Measurements from ENCODE around the gene SORCS2. TPM values are rescaled to one million over a fixed set of nuclear protein-coding genes. Genes with fewer than 3 reads are reported as not detected.

The SORCS2 gene
- total RNA-seq, 1 donor from 2014 or later: 3.1 TPM

DNA sequence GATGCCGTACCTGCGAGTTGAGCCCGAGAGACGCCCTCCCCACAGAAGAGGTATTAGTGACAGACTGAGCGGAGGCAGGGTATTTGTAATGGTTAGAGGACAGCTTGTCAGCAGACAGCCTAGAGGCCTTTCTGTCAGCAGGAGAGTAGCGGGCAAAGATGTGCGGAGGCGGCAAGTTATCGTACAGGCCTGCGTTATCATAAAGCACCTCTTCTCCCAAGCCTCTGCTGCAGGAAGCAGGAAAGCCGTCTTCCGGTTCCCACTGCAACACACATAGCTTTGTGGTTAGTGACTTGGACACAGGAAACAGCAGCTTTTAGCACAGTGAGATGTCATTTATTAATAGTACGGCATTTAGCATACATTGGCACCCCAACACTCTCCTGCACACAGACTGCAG, 589.0 kb downstream of the SORCS2 start:
- Histone ChIP-seq H3K4me3 (ENCODE audit: low read length in 3 of 3) (no peak overlapping the region), H3K27ac (ENCODE audit: low read depth, low read length) (no peak overlapping the region), H3K4me1 (ENCODE audit: control insufficient read depth in 3 of 3, insufficient read depth in 3 of 3, low read length in 3 of 3) (peaks cover 10 to 17% (median 13%) of the 10 kb centered on the region in 3 donors), H3K9me3 (ENCODE audit: control insufficient read depth in 3 of 3, low read length in 3 of 3) (no peaks in the 10 kb centered on the region), H3K27me3 (ENCODE audit: control insufficient read depth in 3 of 3, insufficient read depth in 3 of 3, low read length in 3 of 3) (no peaks in the 10 kb centered on the region), H3K36me3 (ENCODE audit: control insufficient read depth in 3 of 3, insufficient read depth in 3 of 3, low read length in 3 of 3) (peaks cover 0 to 30% (median 17%) of the 10 kb centered on the region in 3 donors), H3K9ac (ENCODE audit: low read depth in 1 of 3, low read length in 3 of 3) (no peak overlapping the region)

DNA sequence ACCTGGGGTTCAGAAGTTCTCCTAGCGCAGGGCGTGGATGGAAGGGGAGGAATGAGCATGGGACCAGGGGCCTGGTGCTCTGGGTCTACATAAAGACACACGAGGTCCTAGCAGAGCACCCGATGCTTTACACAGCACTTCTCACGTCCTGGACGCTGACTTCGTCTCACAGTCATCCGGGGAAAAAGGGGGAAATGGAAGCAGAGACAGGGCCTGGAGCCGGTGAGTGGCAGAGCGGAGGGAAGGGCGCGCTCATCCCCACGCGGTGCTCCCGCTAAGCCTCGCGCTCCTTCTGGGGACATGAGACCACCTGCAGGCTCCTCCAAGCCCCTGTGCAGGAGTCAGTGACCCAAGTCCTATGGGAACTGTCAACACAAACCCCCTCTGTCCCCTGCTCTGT, 589.7 kb downstream of the SORCS2 start:
- no peak overlapping the region for H3K9ac ChIP-seq (ENCODE audit: low read depth in 1 of 3, low read length in 3 of 3)
- H3K27me3 ChIP-seq (ENCODE audit: control insufficient read depth in 3 of 3, insufficient read depth in 3 of 3, low read length in 3 of 3): no peaks in the 10 kb centered on the region
- H3K36me3 ChIP-seq (ENCODE audit: control insufficient read depth in 3 of 3, insufficient read depth in 3 of 3, low read length in 3 of 3): peaks cover 0 to 28% (median 16%) of the 10 kb centered on the region in 3 donors
- peaks cover 10 to 17% (median 13%) of the 10 kb centered on the region in 3 donors for H3K4me1 ChIP-seq (ENCODE audit: control insufficient read depth in 3 of 3, insufficient read depth in 3 of 3, low read length in 3 of 3)
- H3K4me3 ChIP-seq (ENCODE audit: low read length in 3 of 3): no peak overlapping the region
- H3K27ac ChIP-seq (ENCODE audit: low read depth, low read length): no peak overlapping the region
- no peaks in the 10 kb centered on the region for H3K9me3 ChIP-seq (ENCODE audit: control insufficient read depth in 3 of 3, low read length in 3 of 3)

DNA sequence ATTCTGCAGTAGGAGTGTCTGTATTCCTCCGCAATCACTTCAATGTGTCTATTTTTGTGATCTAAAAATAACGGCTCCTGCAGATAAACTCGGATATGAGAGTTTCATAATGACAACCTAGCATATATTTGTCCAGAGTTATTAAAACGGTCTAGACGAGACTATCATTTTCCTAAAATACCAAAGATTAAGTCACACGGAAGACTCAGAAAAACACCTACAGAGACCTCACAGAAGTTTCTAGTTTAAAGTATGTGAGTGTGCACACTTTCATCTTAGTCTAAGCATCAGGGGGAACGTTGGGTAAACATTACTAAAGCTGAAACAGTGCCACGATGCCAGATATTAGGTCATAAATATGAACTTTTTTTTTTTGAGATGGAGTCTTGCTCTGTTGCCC, 590.4 kb downstream of the SORCS2 start:
- no peaks in the 10 kb centered on the region for H3K9me3 ChIP-seq (ENCODE audit: control insufficient read depth in 3 of 3, low read length in 3 of 3)
- H3K27ac ChIP-seq (ENCODE audit: low read depth, low read length): no peak overlapping the region
- H3K36me3 ChIP-seq (ENCODE audit: control insufficient read depth in 3 of 3, insufficient read depth in 3 of 3, low read length in 3 of 3): peaks cover 0 to 20% (median 8%) of the 10 kb centered on the region in 3 donors
- H3K4me3 ChIP-seq (ENCODE audit: low read length in 3 of 3): no peak overlapping the region
- H3K4me1 ChIP-seq (ENCODE audit: control insufficient read depth in 3 of 3, insufficient read depth in 3 of 3, low read length in 3 of 3): peaks cover 10 to 17% (median 13%) of the 10 kb centered on the region in 3 donors
- H3K27me3 ChIP-seq (ENCODE audit: control insufficient read depth in 3 of 3, insufficient read depth in 3 of 3, low read length in 3 of 3): no peaks in the 10 kb centered on the region
- no peak overlapping the region for H3K9ac ChIP-seq (ENCODE audit: low read depth in 1 of 3, low read length in 3 of 3)

DNA sequence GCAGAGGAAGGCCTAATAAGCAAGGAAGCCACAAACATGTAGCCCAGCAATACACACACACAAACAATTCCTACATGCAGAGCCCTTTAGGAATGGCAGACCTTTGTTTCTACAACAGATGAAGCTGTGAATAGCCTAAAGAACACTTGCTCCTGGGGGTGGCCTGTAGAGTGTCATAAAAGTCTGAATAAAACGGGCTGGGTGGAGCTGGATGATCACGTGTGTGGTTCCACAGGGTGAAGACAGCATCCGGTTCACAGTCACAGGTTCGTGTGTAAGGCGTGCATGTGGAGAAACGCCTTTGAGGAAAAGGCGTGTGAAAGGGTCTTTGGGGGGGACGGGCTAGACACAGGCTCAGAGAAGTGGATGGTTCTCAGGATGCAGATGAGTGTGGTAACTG, 591.2 kb downstream of the SORCS2 start:
- Histone ChIP-seq H3K9ac (ENCODE audit: low read depth in 1 of 3, low read length in 3 of 3) (no peak overlapping the region), H3K27ac (ENCODE audit: low read depth, low read length) (no peak overlapping the region), H3K36me3 (ENCODE audit: control insufficient read depth in 3 of 3, insufficient read depth in 3 of 3, low read length in 3 of 3) (peaks cover 0 to 13% (median 2%) of the 10 kb centered on the region in 3 donors), H3K4me3 (ENCODE audit: low read length in 3 of 3) (no peak overlapping the region), H3K4me1 (ENCODE audit: control insufficient read depth in 3 of 3, insufficient read depth in 3 of 3, low read length in 3 of 3) (peaks cover 11 to 17% (median 13%) of the 10 kb centered on the region in 3 donors), H3K27me3 (ENCODE audit: control insufficient read depth in 3 of 3, insufficient read depth in 3 of 3, low read length in 3 of 3) (no peaks in the 10 kb centered on the region), H3K9me3 (ENCODE audit: control insufficient read depth in 3 of 3, low read length in 3 of 3) (no peaks in the 10 kb centered on the region)

DNA sequence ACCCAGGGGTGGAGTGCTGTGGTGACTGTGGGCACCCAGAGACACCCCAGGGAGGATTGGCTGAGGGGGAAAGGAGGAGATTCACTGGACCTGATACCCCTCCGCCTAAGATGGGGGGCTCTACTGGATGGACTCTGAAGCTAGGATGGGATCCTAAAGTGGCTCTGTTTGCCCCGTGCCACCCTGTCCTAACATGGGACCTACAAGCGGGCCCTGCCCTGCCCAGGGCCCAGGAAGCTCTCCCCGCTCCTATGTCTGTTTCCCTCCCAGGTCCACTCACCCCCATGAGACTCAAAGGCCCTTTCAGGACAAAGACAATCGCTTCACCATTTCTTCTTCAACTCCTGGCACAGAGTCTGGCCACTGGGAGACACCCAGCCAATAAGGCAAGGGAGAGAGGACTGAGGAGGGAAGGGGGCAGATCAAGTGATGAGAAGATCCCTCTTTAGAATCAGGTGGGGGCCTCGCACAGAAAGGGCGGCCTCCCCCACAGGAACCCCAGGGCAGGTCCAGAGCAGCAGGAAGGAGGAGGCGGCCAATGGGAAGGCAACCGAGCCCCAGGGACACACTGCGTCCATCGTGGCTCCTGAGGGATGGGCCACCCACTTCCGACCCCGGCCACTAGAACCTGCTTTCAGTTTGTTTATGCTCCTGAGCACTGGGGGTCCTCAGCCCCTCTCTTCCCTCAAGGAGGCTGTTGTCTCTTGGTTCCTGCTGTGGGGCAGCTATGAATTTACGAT, 592.0 kb downstream of the SORCS2 start:
- no peaks in the 10 kb centered on the region for H3K9me3 ChIP-seq (ENCODE audit: control insufficient read depth in 3 of 3, low read length in 3 of 3)
- peaks cover 16 to 20% (median 19%) of the 10 kb centered on the region in 3 donors for H3K4me1 ChIP-seq (ENCODE audit: control insufficient read depth in 3 of 3, insufficient read depth in 3 of 3, low read length in 3 of 3)
- H3K36me3 ChIP-seq (ENCODE audit: control insufficient read depth in 3 of 3, insufficient read depth in 3 of 3, low read length in 3 of 3): peaks cover 0 to 15% (median 0%) of the 10 kb centered on the region in 3 donors
- H3K9ac ChIP-seq (ENCODE audit: low read depth in 1 of 3, low read length in 3 of 3): no peak overlapping the region
- no peak overlapping the region for H3K4me3 ChIP-seq (ENCODE audit: low read length in 3 of 3)
- H3K27ac ChIP-seq (ENCODE audit: low read depth, low read length): no peak overlapping the region
- H3K27me3 ChIP-seq (ENCODE audit: control insufficient read depth in 3 of 3, insufficient read depth in 3 of 3, low read length in 3 of 3): no peaks in the 10 kb centered on the region

DNA sequence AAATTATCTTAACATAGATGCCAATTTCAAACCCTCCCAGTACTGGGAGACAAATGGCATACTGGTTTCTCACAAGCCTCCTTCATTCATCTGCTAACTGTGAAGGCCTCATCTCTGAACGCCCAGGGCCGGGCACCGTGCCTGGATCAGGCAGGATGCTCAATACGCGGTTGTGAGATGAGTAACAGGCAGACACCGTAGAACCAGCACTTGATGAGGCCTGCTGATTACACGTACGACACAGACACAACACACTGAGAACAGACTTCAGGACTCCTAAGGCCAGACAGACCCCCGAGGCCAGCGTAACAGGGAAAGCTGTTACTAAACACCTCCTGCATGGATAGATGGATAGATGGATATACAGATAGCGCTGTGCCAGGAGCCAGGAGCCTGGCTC, 592.7 kb downstream of the SORCS2 start:
- Histone ChIP-seq H3K27me3 (ENCODE audit: control insufficient read depth in 3 of 3, insufficient read depth in 3 of 3, low read length in 3 of 3) (no peaks in the 10 kb centered on the region), H3K9ac (ENCODE audit: low read depth in 1 of 3, low read length in 3 of 3) (no peak overlapping the region), H3K27ac (ENCODE audit: low read depth, low read length) (no peak overlapping the region), H3K4me1 (ENCODE audit: control insufficient read depth in 3 of 3, insufficient read depth in 3 of 3, low read length in 3 of 3) (peaks cover 16 to 25% (median 22%) of the 10 kb centered on the region in 3 donors), H3K36me3 (ENCODE audit: control insufficient read depth in 3 of 3, insufficient read depth in 3 of 3, low read length in 3 of 3) (peaks cover 0 to 15% (median 0%) of the 10 kb centered on the region in 3 donors), H3K4me3 (ENCODE audit: low read length in 3 of 3) (no peak overlapping the region), H3K9me3 (ENCODE audit: control insufficient read depth in 3 of 3, low read length in 3 of 3) (no peaks in the 10 kb centered on the region)

DNA sequence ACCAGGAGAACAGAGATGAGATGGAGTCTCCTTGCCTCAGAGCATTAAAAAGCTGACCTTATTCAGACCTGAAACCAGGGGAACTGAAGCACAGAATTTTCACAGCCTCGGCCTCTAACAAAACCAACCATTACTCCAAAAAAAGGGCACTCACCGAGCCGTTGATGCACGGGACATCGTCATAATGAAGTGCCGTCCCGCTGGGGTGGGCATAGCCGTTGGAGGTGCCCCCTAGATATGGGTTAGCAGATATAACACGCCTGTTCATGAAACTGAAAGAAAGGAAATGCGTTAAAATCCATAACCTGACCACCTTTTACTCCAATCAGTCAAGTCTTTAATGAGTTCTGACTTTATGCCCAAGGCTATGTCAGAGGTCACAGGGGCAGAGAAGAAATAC, 593.7 kb downstream of the SORCS2 start:
- Histone ChIP-seq H3K27me3 (ENCODE audit: control insufficient read depth in 3 of 3, insufficient read depth in 3 of 3, low read length in 3 of 3) (no peaks in the 10 kb centered on the region), H3K9me3 (ENCODE audit: control insufficient read depth in 3 of 3, low read length in 3 of 3) (no peaks in the 10 kb centered on the region), H3K9ac (ENCODE audit: low read depth in 1 of 3, low read length in 3 of 3) (no peak overlapping the region), H3K36me3 (ENCODE audit: control insufficient read depth in 3 of 3, insufficient read depth in 3 of 3, low read length in 3 of 3) (peaks cover 0 to 15% (median 0%) of the 10 kb centered on the region in 3 donors), H3K27ac (ENCODE audit: low read depth, low read length) (no peak overlapping the region), H3K4me1 (ENCODE audit: control insufficient read depth in 3 of 3, insufficient read depth in 3 of 3, low read length in 3 of 3) (peaks cover 16 to 25% (median 22%) of the 10 kb centered on the region in 3 donors), H3K4me3 (ENCODE audit: low read length in 3 of 3) (no peak overlapping the region)

DNA sequence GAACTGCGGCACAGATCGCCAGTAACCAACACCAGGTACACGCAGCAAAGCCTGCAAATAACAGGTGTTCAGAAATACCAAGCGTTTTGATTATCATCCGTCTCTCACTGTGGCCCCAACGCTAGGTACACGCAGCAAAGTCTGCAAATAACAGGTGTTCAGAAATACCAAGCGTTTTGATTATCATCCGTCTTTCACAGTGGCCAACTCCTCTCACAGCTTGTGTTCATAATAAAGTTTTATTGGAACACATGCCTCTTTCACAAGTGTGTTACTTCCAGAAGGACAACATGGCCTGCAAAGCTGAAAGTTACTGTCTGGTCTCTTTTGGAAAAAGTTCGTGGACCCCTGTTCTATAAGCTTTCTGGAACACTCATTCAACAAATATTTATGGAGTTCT, 594.2 kb downstream of the SORCS2 start:
- peaks cover 0 to 15% (median 0%) of the 10 kb centered on the region in 3 donors for H3K36me3 ChIP-seq (ENCODE audit: control insufficient read depth in 3 of 3, insufficient read depth in 3 of 3, low read length in 3 of 3)
- H3K4me1 ChIP-seq (ENCODE audit: control insufficient read depth in 3 of 3, insufficient read depth in 3 of 3, low read length in 3 of 3): peaks cover 12 to 21% (median 18%) of the 10 kb centered on the region in 3 donors
- H3K4me3 ChIP-seq (ENCODE audit: low read length in 3 of 3): no peak overlapping the region
- H3K27ac ChIP-seq (ENCODE audit: low read depth, low read length): no peak overlapping the region
- no peaks in the 10 kb centered on the region for H3K9me3 ChIP-seq (ENCODE audit: control insufficient read depth in 3 of 3, low read length in 3 of 3)
- no peak overlapping the region for H3K9ac ChIP-seq (ENCODE audit: low read depth in 1 of 3, low read length in 3 of 3)
- no peaks in the 10 kb centered on the region for H3K27me3 ChIP-seq (ENCODE audit: control insufficient read depth in 3 of 3, insufficient read depth in 3 of 3, low read length in 3 of 3)

DNA sequence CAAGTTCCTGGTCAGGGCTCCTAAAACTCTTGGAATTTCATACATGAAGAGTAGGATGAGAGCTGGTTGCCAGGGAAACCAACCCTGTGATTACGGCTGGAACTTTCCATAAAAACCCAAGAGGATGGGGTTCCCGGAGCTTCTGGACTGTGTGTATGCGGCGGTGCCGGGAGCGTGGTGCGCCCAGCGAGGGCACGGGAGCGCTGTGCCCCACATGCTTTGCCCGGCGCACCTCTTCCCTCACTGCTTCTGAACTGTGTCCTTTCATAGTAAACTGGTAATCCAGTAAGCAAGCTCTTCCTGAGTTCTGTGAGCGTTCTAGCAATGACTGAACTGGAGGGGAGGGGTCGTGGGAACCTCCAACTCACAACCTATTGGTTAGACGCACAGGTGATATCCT, 594.7 kb downstream of the SORCS2 start:
- no peaks in the 10 kb centered on the region for H3K9me3 ChIP-seq (ENCODE audit: control insufficient read depth in 3 of 3, low read length in 3 of 3)
- no peak overlapping the region for H3K4me3 ChIP-seq (ENCODE audit: low read length in 3 of 3)
- no peak overlapping the region for H3K27ac ChIP-seq (ENCODE audit: low read depth, low read length)
- H3K27me3 ChIP-seq (ENCODE audit: control insufficient read depth in 3 of 3, insufficient read depth in 3 of 3, low read length in 3 of 3): no peaks in the 10 kb centered on the region
- no peak overlapping the region for H3K9ac ChIP-seq (ENCODE audit: low read depth in 1 of 3, low read length in 3 of 3)
- H3K36me3 ChIP-seq (ENCODE audit: control insufficient read depth in 3 of 3, insufficient read depth in 3 of 3, low read length in 3 of 3): peaks cover 0 to 15% (median 0%) of the 10 kb centered on the region in 3 donors
- H3K4me1 ChIP-seq (ENCODE audit: control insufficient read depth in 3 of 3, insufficient read depth in 3 of 3, low read length in 3 of 3): peaks cover 11 to 17% (median 14%) of the 10 kb centered on the region in 3 donors

DNA sequence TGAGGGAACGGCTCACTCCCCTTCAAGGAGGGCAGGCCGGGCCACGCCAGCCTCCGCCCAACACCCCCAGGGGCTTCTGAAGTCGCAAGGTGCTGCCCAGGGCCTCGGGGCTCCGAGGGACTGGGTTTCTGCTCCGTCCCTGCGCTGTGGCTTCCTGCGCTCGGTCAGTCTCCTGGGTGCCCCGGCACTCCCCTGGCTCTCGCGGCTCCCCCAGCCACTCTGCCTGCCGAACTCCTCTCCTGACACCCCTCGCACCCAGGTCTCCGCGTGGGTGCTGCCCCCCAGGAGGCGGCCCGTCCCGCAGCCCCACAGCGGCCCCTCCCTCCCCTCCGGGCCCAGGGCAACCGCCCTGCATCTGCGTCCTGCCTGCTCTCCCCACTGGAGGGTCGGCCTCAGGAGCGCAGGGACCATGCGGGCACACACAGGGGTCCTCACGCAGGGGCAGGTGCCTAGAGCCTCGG, 595.4 kb downstream of the SORCS2 start:
- no peak overlapping the region for H3K4me3 ChIP-seq (ENCODE audit: low read length in 3 of 3)
- peaks cover 0 to 21% (median 0%) of the 10 kb centered on the region in 3 donors for H3K36me3 ChIP-seq (ENCODE audit: control insufficient read depth in 3 of 3, insufficient read depth in 3 of 3, low read length in 3 of 3)
- H3K9ac ChIP-seq (ENCODE audit: low read depth in 1 of 3, low read length in 3 of 3): no peak overlapping the region
- H3K9me3 ChIP-seq (ENCODE audit: control insufficient read depth in 3 of 3, low read length in 3 of 3): no peaks in the 10 kb centered on the region
- H3K27ac ChIP-seq (ENCODE audit: low read depth, low read length): no peak overlapping the region
- H3K4me1 ChIP-seq (ENCODE audit: control insufficient read depth in 3 of 3, insufficient read depth in 3 of 3, low read length in 3 of 3): peaks cover 6 to 12% (median 11%) of the 10 kb centered on the region in 3 donors
- H3K27me3 ChIP-seq (ENCODE audit: control insufficient read depth in 3 of 3, insufficient read depth in 3 of 3, low read length in 3 of 3): no peaks in the 10 kb centered on the region

Data from skeletal muscle tissue (tissue), 4 donors.